Neuronal stem cell (in vitro differentiated cells): Measurements from ENCODE around the gene RBM22.

ENCODE experiments used
- DNase-seq: peaks from one replicate; pipeline ENCODE4 v3.0.0-alpha.2; 2013; ENCODE audit warnings: low spot score
- H2AFZ ChIP-seq: one replicate; pipeline ENCODE4 v1.6.1; 2013; ENCODE audit warnings: mild to moderate bottlenecking, low read length, inconsistent platforms
- H2AK5ac ChIP-seq: 2 replicates; pipeline ENCODE4 v1.6.1; 2013; ENCODE audit warnings: low read depth, mild to moderate bottlenecking, inconsistent platforms, low read length, moderate library complexity, mixed read lengths
- H2BK120ac ChIP-seq: 2 replicates; pipeline ENCODE4 v1.6.1; 2013; ENCODE audit warnings: low read depth, mild to moderate bottlenecking, inconsistent platforms, low read length, moderate library complexity, mixed read lengths
- H2BK12ac ChIP-seq: one replicate; pipeline ENCODE4 v1.6.1; 2013; ENCODE audit warnings: low read length, inconsistent platforms
- H2BK15ac ChIP-seq: 2 replicates; pipeline ENCODE4 v1.6.1; 2013; ENCODE audit warnings: mild to moderate bottlenecking, low read length, inconsistent platforms, mixed read lengths
- H2BK5ac ChIP-seq: one replicate; pipeline ENCODE4 v1.6.1; 2013; ENCODE audit warnings: inconsistent platforms, mild to moderate bottlenecking, low read length, moderate library complexity
- H3K14ac ChIP-seq: one replicate; pipeline ENCODE4 v1.6.1; 2013; ENCODE audit warnings: low read length, inconsistent platforms
- H3K18ac ChIP-seq: 2 replicates; pipeline ENCODE4 v1.6.1; 2013; ENCODE audit warnings: low read length, inconsistent platforms
- H3K23ac ChIP-seq: 2 replicates; pipeline ENCODE4 v1.6.1; 2013; ENCODE audit warnings: low read depth, mild to moderate bottlenecking, mixed read lengths, low read length, inconsistent platforms; ENCODE audit not compliant: poor library complexity
- H3K27ac ChIP-seq: replicated peaks from 3 replicates; pipeline ENCODE4 v1.5.1; 2013; ENCODE audit warnings: low read length, inconsistent platforms
- H3K27me3 ChIP-seq, 3 experiments: 2 replicates each; pipeline ENCODE4 v1.6.1; 2013; ENCODE audit warnings: low read length in 3 of 3, mild to moderate bottlenecking in 2 of 3, inconsistent platforms in 1 of 3, low read depth in 1 of 3, mixed read lengths in 1 of 3, moderate library complexity in 1 of 3; ENCODE audit not compliant: control insufficient read depth in 3 of 3, insufficient read depth in 3 of 3
- H3K36me3 ChIP-seq, 2 donors: replicated peaks in 1 of 2; 2 replicates each; pipeline ENCODE4 v1.6.1; 2013; ENCODE audit warnings: low read length in 2 of 2; ENCODE audit not compliant: control insufficient read depth in 2 of 2, insufficient read depth in 2 of 2
- H3K4ac ChIP-seq: 2 replicates; pipeline ENCODE4 v1.6.1; 2013; ENCODE audit warnings: inconsistent platforms, mild to moderate bottlenecking, low read length, moderate library complexity
- H3K4me1 ChIP-seq, 2 donors: 1 replicate in 1 of 2; 2 replicates in 1 of 2; pipeline ENCODE4 v1.6.1; 2013; ENCODE audit warnings: low read length in 2 of 2, low read depth in 1 of 2; ENCODE audit not compliant: control insufficient read depth in 2 of 2, insufficient read depth in 1 of 2
- H3K4me2 ChIP-seq: one replicate; pipeline ENCODE4 v1.6.1; 2013; ENCODE audit warnings: mild to moderate bottlenecking, low read length, inconsistent platforms; ENCODE audit not compliant: insufficient read depth, poor library complexity, severe bottlenecking
- H3K4me3 ChIP-seq, 2 donors: 2 replicates each; pipeline ENCODE4 v1.5.1; 2013; ENCODE audit warnings: low read length in 2 of 2, mild to moderate bottlenecking in 2 of 2, inconsistent platforms in 1 of 2, moderate library complexity in 1 of 2
- H3K79me1 ChIP-seq: one replicate; pipeline ENCODE4 v1.6.1; 2013; ENCODE audit warnings: low read depth, mild to moderate bottlenecking, inconsistent platforms, low read length, moderate library complexity
- H3K9ac ChIP-seq: one replicate; pipeline ENCODE4 v1.6.1; 2013; ENCODE audit warnings: mild to moderate bottlenecking, low read depth, low read length, inconsistent platforms; ENCODE audit not compliant: poor library complexity
- H3K9me3 ChIP-seq, 2 donors: replicated peaks in 1 of 2; 2 replicates each; pipeline versions ENCODE3 to v1.6.1; 2013; ENCODE audit warnings: low read length in 2 of 2, mild to moderate bottlenecking in 2 of 2, inconsistent platforms in 1 of 2, low read depth in 1 of 2, mixed read lengths in 1 of 2, moderate library complexity in 1 of 2; ENCODE audit not compliant: control insufficient read depth in 2 of 2, insufficient read depth in 1 of 2
- H4K8ac ChIP-seq: one replicate; pipeline ENCODE4 v1.6.1; 2013; ENCODE audit warnings: low read depth, mild to moderate bottlenecking, inconsistent platforms, low read length, moderate library complexity
- H4K91ac ChIP-seq: one replicate; pipeline ENCODE4 v1.6.1; 2013; ENCODE audit warnings: low read length, low read depth, mild to moderate bottlenecking, inconsistent platforms; ENCODE audit not compliant: poor library complexity
- WGBS, 2 donors: extraction: QIAGEN DNeasy Blood & Tissue Kit; methylation state at CpG; one replicate each; pipeline ENCODE4 v1.1.7; 2013; ENCODE audit warnings: missing lambda C conversion rate in 2 of 2, mixed read lengths in 1 of 2; ENCODE audit not compliant: insufficient read length in 2 of 2, insufficient replicate concordance in 1 of 2; ENCODE audit errors: extremely low coverage in 2 of 2; 5-methylcytosine and 5-hydroxymethylcytosine counted together

The RBM22 gene

DNA sequence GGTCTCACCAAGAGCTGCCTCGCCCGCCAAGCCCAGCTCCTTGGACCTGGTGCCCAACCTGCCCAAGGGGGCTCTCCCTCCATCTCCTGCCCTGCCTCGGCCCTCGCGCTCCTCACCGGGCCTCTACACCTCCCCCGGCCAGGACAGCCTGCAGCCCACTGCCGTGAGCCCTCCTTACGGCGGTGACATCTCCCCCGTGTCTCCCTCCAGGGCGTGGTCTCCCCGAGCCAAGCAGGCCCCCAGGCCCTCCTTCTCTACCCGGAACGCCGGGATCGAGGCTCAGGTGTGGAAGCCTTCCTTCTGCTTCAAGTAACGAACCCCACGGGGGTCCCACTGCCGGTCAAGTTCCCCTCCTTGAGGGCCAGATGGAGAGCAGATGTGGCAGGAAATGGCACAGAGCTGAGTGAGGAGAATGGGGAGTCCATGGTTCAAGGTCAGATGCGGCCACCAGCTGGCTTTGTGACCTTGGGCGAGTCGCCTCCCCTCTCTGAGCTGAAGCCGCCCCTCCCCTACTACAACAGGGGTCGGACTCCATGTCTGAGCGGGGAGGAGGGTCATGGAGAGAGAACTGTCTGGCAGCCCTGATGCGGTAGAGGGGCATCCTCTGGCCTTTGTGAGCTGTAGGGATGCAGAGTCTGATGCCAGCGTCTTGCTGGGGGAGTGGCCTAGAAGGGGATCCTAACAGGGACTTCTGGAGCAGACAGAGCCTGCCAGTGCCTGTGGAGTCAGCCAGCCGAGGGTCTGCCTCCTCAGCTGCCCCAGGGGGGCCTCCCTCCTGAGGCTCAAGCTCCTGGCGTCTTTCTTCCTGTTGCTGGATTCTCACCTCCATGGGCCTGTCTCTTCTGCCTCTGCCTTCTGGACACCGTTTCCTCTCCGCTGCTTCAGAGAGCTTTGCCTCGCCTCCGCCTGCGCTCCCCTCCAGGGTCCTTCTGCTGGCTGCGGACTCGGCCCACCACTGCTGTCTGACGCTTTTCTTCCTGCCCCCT is 50.5 kb downstream of the RBM22 start:
- WGBS, 2 donors = no CpG with 5 or more reads among the region's 38 CpGs
- no peak for DNase-seq
- peak overlapping the region; percentile 84 for H2AK5ac ChIP-seq
- H2BK15ac ChIP-seq = peak overlapping the region; percentile 30
- H3K18ac ChIP-seq = peak overlapping the region; percentile 86
- H3K27me3 ChIP-seq = no peaks in the 10 kb centered on the region
- H2BK5ac ChIP-seq = peak overlapping the region; percentile 31
- H2BK12ac ChIP-seq = peak overlapping the region; percentile 79
- peaks cover 19 to 38% of the 10 kb centered on the region in 2 donors for H3K4me1 ChIP-seq
- no peak overlapping the region for H3K4me3 ChIP-seq
- H4K8ac ChIP-seq = no peak overlapping the region
- peak overlapping the region; percentile 1 for H2BK120ac ChIP-seq
- H3K4me2 ChIP-seq = no peak overlapping the region
- H3K9me3 ChIP-seq = no peaks in the 10 kb centered on the region
- H3K27ac ChIP-seq = no peak overlapping the region
- H3K9ac ChIP-seq = peak overlapping the region; percentile 78
- no peak overlapping the region for H3K23ac ChIP-seq
- H2AFZ ChIP-seq = peak overlapping the region; percentile 63
- H4K91ac ChIP-seq = no peak overlapping the region
- peak overlapping the region; percentile 44 for H3K4ac ChIP-seq
- no peaks in the 10 kb centered on the region for H3K36me3 ChIP-seq
- no peaks in the 10 kb centered on the region for H3K79me1 ChIP-seq
- H3K14ac ChIP-seq = no peak overlapping the region

DNA sequence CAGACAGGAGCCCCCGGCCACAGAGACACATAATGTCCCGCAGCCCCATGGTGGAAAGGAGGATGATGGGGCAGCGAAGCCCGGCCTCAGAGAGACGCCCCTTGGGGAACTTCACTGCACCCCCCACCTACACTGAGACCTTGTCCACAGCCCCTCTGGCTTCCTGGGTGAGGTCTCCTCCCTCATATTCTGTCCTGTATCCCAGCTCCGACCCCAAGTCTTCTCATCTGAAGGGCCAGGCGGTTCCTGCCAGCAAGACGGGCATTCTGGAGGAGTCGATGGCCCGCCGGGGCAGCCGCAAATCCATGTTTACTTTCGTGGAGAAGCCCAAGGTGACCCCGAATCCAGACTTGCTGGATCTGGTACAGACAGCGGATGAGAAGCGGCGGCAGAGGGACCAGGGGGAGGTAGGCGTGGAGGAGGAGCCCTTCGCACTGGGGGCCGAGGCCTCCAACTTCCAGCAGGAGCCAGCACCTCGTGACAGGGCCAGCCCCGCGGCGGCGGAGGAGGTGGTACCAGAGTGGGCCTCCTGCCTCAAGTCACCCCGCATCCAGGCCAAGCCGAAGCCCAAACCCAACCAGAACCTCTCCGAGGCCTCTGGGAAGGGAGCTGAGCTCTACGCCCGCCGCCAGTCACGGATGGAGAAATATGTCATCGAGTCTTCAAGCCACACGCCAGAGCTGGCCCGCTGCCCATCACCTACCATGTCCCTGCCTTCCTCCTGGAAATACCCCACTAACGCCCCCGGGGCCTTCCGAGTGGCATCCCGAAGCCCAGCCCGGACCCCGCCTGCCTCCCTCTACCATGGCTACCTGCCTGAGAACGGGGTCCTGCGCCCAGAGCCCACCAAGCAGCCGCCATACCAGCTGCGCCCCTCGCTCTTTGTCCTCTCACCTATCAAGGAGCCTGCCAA is 51.5 kb downstream of the RBM22 start:
- Histone ChIP-seq H3K9ac (no peak overlapping the region), H3K4ac (peak overlapping the region; percentile 44), H2BK120ac (peak overlapping the region; percentile 81), H3K4me3 (no peak overlapping the region), H3K79me1 (no peaks in the 10 kb centered on the region), H3K18ac (peak overlapping the region; percentile 71), H3K27me3 (no peaks in the 10 kb centered on the region), H2AK5ac (peak overlapping the region; percentile 64), H2BK15ac (no peak overlapping the region), H2BK5ac (no peak overlapping the region), H3K4me1 (peaks cover 27 to 44% of the 10 kb centered on the region in 2 donors), H2BK12ac (peak overlapping the region; percentile 30), H4K8ac (no peak overlapping the region), H3K23ac (no peak overlapping the region), H3K27ac (no peak overlapping the region), H2AFZ (no peak overlapping the region), H3K9me3 (no peaks in the 10 kb centered on the region), H4K91ac (no peak overlapping the region), H3K4me2 (no peak overlapping the region), H3K36me3 (no peaks in the 10 kb centered on the region), H3K14ac (no peak overlapping the region)
- no peak for DNase-seq
- no CpG with 5 or more reads among the region's 46 CpGs for WGBS, 2 donors

- peaks cover 27 to 46% of the 10 kb centered on the region in 2 donors for H3K4me1 ChIP-seq
- no peak overlapping the region for H3K4me2 ChIP-seq
- no peaks in the 10 kb centered on the region for H3K36me3 ChIP-seq
- peak overlapping the region; percentile 62 for H2BK5ac ChIP-seq
- H3K79me1 ChIP-seq = no peaks in the 10 kb centered on the region
- H3K4me3 ChIP-seq = no peak overlapping the region
- no peak overlapping the region for H3K14ac ChIP-seq
- H2AK5ac ChIP-seq = peak overlapping the region; percentile 99
- peak overlapping the region; percentile 81 for H2BK120ac ChIP-seq
- no peaks in the 10 kb centered on the region for H3K27me3 ChIP-seq
- H3K4ac ChIP-seq = no peak overlapping the region
- no peaks in the 10 kb centered on the region for H3K9me3 ChIP-seq
- H3K18ac ChIP-seq = peak overlapping the region; percentile 93
- no peak overlapping the region for H3K23ac ChIP-seq
- H4K91ac ChIP-seq = no peak overlapping the region
- peak overlapping the region; percentile 50 for H3K27ac ChIP-seq
- WGBS, 2 donors = no CpG with 5 or more reads among the region's 16 CpGs
- DNase-seq = no peak
- H2BK12ac ChIP-seq = peak overlapping the region; percentile 75
- peak overlapping the region; percentile 24 for H3K9ac ChIP-seq
- peak overlapping the region; percentile 96 for H2BK15ac ChIP-seq
- no peak overlapping the region for H2AFZ ChIP-seq
- H4K8ac ChIP-seq = no peak overlapping the region
Measured at GRCh38 chr5:150648294-150649107, 52.4 kb downstream of the RBM22 start.
